Peyer's patch (tissue), 4 donors: ENCODE data around the gene PGAM1. TPM values are rescaled to one million over a fixed set of nuclear protein-coding genes. Genes with fewer than 3 reads are reported as not detected.

Experiments
- DNase-seq, 3 donors: peaks; one replicate each; pipeline ENCODE4 v3.0.0-alpha.2; 2017 to 2019
- H3K27ac ChIP-seq, 4 donors: fragments of 200-600 bp; sonication (generic); one replicate each; pipeline ENCODE4 v1.5.1; 2016 to 2019
- H3K27me3 ChIP-seq, 2 donors: fragments of 200-600 bp; sonication (generic); one replicate each; pipeline ENCODE4 v1.5.1; 2019
- H3K36me3 ChIP-seq, 3 donors: fragments of 200-600 bp; sonication (generic); one replicate each; pipeline ENCODE4 v1.5.1; 2016 to 2019
- H3K4me1 ChIP-seq, 4 donors: fragments of 200-600 bp; sonication (generic); one replicate each; pipeline ENCODE4 v1.5.1; 2016 to 2019
- H3K4me3 ChIP-seq, 4 donors: fragments of 200-600 bp; sonication (generic); 1 replicate in 3 of 4; 2 replicates in 1 of 4; pipeline ENCODE4 v1.5.1; 2016 to 2019; ENCODE audit warnings: mild to moderate bottlenecking in 1 of 4
- H3K9me3 ChIP-seq, 4 donors: fragments of 200-600 bp; sonication (generic); one replicate each; pipeline ENCODE4 v1.5.1; 2016 to 2019; ENCODE audit warnings: mild to moderate bottlenecking in 1 of 4
- CTCF ChIP-seq, 6 experiments: fragments of 450-650 bp in 4 of 6; fragments of 200-600 bp in 2 of 6; sonication (generic) in 1 of 6; IDR thresholded peaks; one replicate each; pipeline ENCODE4 v1.5.1; 2017 to 2019; ENCODE audit warnings: antibody characterized with exemption in 6 of 6, mild to moderate bottlenecking in 3 of 6, moderate library complexity in 1 of 6
- POLR2A ChIP-seq, 2 donors: fragments of 450-650 bp; IDR thresholded peaks; one replicate each; pipeline ENCODE4 v1.5.1; 2017; ENCODE audit warnings: antibody characterized with exemption in 2 of 2, mild to moderate bottlenecking in 2 of 2, moderate library complexity in 2 of 2
- total RNA-seq, 4 donors: library from RNA; depleted of rRNA; stranded (reverse); fragments of >200 nt; gene quantifications; one replicate each; pipeline ENCODE4 v1.1.0, GENCODE V29; 2016

The PGAM1 gene
- total RNA-seq, 4 donors from 2014 or later = 118 to 244 (median 166) TPM

DNA sequence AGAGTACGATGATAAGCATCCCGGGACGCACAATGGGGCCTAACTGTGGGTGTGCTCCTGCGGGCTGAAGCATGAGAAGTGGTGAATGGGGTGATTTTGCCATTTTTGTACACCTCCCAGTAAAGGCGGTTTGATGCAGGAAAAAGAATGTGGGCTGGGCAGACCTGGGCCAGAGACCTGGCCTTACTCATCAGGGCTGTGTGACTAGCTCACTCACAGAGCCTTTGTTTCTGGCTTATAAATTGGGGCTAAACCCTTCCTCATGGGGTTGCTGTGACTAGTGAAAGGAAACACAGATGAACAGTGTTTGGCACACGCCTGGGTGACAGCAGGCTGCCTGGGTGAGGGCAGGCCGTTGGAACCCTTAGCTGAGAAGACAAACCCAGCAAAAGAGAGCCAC lies 42.8 kb upstream of the PGAM1 start:
- TF ChIP-seq POLR2A (IDR thresholded peaks at IDR 0.05) (no peak), CTCF (IDR thresholded peaks at IDR 0.05) (no peak)
- peaks cover 0 to 18% (median 0%) of the 10 kb centered on the region in 3 donors for H3K36me3 ChIP-seq
- no peak overlapping the region for H3K4me3 ChIP-seq

DNA sequence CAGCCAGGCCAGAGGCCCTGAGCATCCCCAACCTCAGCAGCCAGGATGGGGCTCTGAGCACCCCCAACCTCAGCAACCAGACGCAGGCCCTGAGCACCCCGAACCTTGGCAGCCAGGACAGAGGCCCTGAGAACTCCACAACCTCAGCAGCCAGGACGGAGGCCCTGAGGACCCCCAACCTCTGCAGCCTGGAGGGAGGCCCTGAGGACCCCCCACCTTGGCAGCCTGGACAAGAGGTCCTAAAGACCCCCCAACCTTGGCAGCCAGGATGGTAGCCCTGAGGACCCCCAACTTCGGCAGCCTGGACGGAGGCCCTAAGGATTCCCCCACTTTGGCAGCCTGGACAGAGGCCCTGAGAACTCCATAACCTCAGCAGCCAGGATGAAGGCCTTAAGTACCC lies 41.8 kb upstream of the PGAM1 start:
- TF ChIP-seq POLR2A (IDR thresholded peaks at IDR 0.05) (no peak), CTCF (IDR thresholded peaks at IDR 0.05) (no peak)
- peaks cover 0 to 21% (median 0%) of the 10 kb centered on the region in 3 donors for H3K36me3 ChIP-seq

More for the DNA sequence above, 42.8 kb upstream of the PGAM1 start:
- no peaks in the 10 kb centered on the region for H3K9me3 ChIP-seq
- H3K27ac ChIP-seq = no peak overlapping the region
- no peaks in the 10 kb centered on the region for H3K27me3 ChIP-seq
- peaks cover 0 to 13% (median 3%) of the 10 kb centered on the region in 4 donors for H3K4me1 ChIP-seq
- no peak for DNase-seq

DNA sequence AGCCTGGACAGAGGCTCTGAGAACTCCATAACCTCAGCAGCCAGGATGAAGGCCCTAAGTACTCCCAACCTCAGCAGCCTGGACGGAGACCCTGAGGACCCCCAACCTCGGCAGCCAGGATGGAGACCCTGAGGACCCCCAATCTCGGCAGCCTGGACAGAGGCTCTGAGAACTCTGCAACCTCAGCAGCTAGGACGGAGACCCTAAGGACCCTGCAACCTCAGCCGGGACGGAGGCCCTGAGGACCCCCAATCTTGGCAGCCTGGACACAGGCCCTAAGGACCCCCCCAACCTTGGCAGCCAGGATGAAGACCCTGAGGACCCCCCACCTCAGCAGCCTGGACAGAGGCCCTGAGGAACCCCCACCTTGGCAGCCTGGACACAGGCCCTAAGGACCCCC lies 41.4 kb upstream of the PGAM1 start:
- TF ChIP-seq POLR2A (IDR thresholded peaks at IDR 0.05) = no peak
- no peak for TF ChIP-seq CTCF (IDR thresholded peaks at IDR 0.05)

More for the DNA sequence above, 41.8 kb upstream of the PGAM1 start:
- H3K4me1 ChIP-seq = peaks cover 0 to 13% (median 3%) of the 10 kb centered on the region in 4 donors
- no peak overlapping the region for H3K4me3 ChIP-seq
- H3K9me3 ChIP-seq = no peaks in the 10 kb centered on the region
- no peak for DNase-seq
- H3K27me3 ChIP-seq = no peaks in the 10 kb centered on the region
- no peak overlapping the region for H3K27ac ChIP-seq

DNA sequence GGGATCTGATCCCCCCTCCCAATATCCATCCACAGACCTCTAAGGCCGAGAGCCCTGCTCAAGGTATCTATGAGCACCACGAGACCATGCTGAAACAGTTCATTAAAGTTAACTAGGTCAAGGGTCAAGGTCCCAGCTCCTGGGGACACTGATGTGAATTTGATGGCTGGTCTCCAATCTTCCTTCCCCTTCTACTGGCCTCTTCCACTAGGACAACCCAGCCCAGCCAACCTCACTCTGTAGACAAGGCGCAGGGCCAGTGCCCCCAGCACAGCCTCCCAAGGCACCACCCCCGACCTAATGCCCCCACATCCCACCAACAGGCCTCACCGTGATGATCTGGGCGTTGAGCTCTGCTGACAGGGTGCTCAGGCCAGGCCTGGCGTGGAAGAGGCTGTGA lies 40.4 kb upstream of the PGAM1 start:
- no peak for DNase-seq
- Histone ChIP-seq H3K4me3 (no peak overlapping the region), H3K27me3 (no peaks in the 10 kb centered on the region), H3K36me3 (peaks cover 0 to 35% (median 0%) of the 10 kb centered on the region in 3 donors), H3K9me3 (no peaks in the 10 kb centered on the region), H3K27ac (no peak overlapping the region), H3K4me1 (peaks cover 0 to 5% (median 1%) of the 10 kb centered on the region in 4 donors)
- TF ChIP-seq POLR2A (IDR thresholded peaks at IDR 0.05) (no peak), CTCF (IDR thresholded peaks at IDR 0.05) (no peak)

More for the DNA sequence above, 41.4 kb upstream of the PGAM1 start:
- no peak overlapping the region for H3K27ac ChIP-seq
- no peak for DNase-seq
- H3K27me3 ChIP-seq = no peaks in the 10 kb centered on the region
- H3K9me3 ChIP-seq = no peaks in the 10 kb centered on the region
- peaks cover 0 to 26% (median 0%) of the 10 kb centered on the region in 3 donors for H3K36me3 ChIP-seq
- peaks cover 0 to 13% (median 3%) of the 10 kb centered on the region in 4 donors for H3K4me1 ChIP-seq
- no peak overlapping the region for H3K4me3 ChIP-seq

GRCh38 chr10:97388152-97388551 lies 37.8 kb upstream of the PGAM1 start:
- no peaks in the 10 kb centered on the region for H3K27me3 ChIP-seq
- TF ChIP-seq CTCF (IDR thresholded peaks at IDR 0.05) = no peak
- TF ChIP-seq POLR2A (IDR thresholded peaks at IDR 0.05) = no peak
- H3K4me3 ChIP-seq = no peak overlapping the region
- no peaks in the 10 kb centered on the region for H3K4me1 ChIP-seq
- no peaks in the 10 kb centered on the region for H3K9me3 ChIP-seq
- no peak for DNase-seq
- H3K36me3 ChIP-seq = peaks cover 0 to 48% (median 0%) of the 10 kb centered on the region in 3 donors
- H3K27ac ChIP-seq = no peak overlapping the region

DNA sequence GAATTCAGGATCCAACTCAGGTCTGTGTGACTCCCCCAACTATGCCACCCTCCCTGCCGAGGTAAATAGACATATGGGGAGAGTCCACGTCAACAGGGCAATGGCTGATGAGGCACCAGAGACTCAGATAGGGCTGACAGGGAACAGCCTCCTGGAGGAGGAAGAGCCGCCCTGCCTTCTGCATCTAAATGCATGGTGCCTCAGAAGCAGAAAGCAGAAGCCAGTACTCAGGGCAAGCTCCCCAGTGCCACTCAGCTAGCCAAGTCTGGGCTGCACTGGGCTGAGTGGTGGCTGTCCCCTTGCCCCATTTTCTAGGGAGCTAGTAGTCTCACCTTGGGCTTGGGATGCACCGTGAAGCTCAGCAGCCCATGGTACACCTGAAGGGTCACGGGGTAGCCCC lies 35.9 kb upstream of the PGAM1 start:
- peaks cover 0 to 64% (median 0%) of the 10 kb centered on the region in 3 donors for H3K36me3 ChIP-seq
- no peak for DNase-seq

More for the DNA sequence above, 35.9 kb upstream of the PGAM1 start:
- Histone ChIP-seq H3K4me1 (no peaks in the 10 kb centered on the region), H3K27me3 (no peaks in the 10 kb centered on the region), H3K9me3 (no peaks in the 10 kb centered on the region), H3K4me3 (no peak overlapping the region), H3K27ac (no peak overlapping the region)
- no peak for TF ChIP-seq CTCF (IDR thresholded peaks at IDR 0.05)
- TF ChIP-seq POLR2A (IDR thresholded peaks at IDR 0.05) = no peak
